HG03521 (cell line): Measurements from ENCODE around the gene IL23R.
"Not testable (repeated sequence)": the region's sequence is repeated elsewhere in the genome, so short reads cannot be mapped to it uniquely, and the experiment has no call there.

Experiments
- ATAC-seq: cut with Tn5 transposase; IDR thresholded peaks from one replicate; pipeline ENCODE4 v1.9.1; 2021; ENCODE audit warnings: mild to moderate bottlenecking, moderate library complexity; ENCODE audit not compliant: unreplicated experiment

IL23R gene

GRCh38 chr1:67191668-67192520, 25.6 kb downstream of the IL23R start:
- no peak for ATAC-seq

GRCh38 chr1:67192902-67193301, 26.6 kb downstream of the IL23R start:
- ATAC-seq: no peak

- ATAC-seq: no peak
Observed at GRCh38 chr1:67193704-67194103, 27.4 kb downstream of the IL23R start.

DNA sequence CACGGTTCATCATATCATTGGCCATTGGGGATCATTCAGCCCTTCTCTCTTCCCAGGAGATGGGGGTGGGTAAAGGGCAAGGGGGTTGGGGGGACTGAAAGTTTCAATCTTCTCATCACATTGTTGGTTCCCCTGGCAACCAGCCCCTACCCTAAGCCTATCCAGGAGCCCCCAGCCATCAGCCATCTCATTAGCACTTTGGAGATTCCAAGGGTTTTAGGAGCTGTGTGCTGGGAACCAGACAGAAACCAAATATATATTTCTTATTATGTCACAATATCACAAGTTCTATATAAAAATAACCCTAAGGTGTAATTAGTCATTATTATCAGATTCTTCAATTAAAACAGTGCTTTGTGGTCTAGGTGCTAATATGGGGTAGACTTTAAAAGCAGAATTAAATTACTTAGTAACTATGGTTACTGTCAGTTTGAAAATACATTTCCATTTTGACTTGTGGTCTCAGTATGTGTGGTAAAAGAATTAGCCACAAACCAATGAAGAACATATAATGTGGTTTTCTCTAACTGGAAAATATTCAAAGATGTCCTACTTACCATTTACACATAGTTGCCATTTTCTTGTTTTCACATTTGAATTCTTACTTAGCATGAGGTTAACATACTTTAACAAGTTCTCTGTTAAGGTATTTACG, 28.1 kb downstream of the IL23R start:
- ATAC-seq: peak; percentile 77

GRCh38 chr1:67200755-67201154, 34.5 kb downstream of the IL23R start:
- no peak for ATAC-seq

DNA sequence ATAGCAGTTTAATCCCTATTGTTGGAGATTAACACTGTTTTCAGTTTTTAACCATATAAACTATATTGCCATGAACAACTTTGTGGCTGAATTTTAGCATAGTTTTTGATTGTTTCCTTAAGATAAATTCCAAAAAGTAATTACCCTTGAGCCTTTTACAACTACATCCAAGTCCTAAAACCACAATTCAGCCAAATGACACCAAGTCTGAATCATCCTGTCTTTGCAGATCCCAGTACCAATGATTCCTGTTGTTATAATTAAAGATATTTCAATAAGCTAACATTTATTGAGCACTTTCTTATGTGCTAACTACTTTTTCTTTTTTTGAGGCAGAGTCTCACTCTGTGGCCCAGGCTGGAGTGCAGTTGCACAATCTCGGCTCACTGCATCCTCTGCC, 35.6 kb downstream of the IL23R start:
- no peak for ATAC-seq

DNA sequence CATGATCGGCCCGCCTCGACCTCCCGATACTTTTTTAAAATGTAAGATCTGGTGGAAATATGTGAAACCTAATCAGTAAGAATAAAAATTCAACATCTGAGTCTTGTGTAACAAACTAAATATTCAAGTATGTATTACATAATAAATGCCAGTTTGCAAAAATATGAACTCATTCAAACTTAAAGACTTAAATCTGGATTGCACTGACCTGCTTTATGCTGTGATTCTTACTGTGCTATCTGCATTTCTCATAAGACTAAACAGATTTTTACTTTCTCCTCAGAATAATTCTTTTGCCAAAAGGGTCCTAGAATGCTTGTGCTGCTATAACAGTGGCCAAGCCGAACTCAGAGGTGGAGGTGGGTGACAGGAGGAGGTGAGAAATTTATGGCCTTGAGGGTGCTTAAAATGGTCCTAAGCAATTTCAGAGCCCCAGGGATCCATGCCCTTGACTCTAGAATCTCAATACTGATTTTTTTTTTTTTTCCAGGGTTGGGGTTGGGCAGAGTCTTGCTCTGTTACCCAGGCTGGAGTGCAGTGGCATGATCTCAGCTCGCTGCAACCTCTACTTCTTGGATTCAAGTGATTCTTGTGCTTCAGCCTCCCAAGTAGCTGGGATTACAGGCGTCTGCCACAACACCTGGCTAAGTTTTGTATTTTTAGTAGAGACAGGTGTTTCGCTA, 38.2 kb downstream of the IL23R start:
- ATAC-seq: no peak

GRCh38 chr1:67207398-67207797, 41.1 kb downstream of the IL23R start:
- ATAC-seq: not testable (repeated sequence)

- no peak for ATAC-seq
Observed at GRCh38 chr1:67208217-67208616, 42.0 kb downstream of the IL23R start.

GRCh38 chr1:67209521-67209920, 43.3 kb downstream of the IL23R start:
- no peak for ATAC-seq

GRCh38 chr1:67211589-67212563, 45.6 kb downstream of the IL23R start:
- no peak for ATAC-seq

GRCh38 chr1:67213164-67213563, 46.9 kb downstream of the IL23R start:
- no peak for ATAC-seq

GRCh38 chr1:67213948-67214347, 47.7 kb downstream of the IL23R start:
- no peak for ATAC-seq

- ATAC-seq: peak; percentile 68
Observed at GRCh38 chr1:67214420-67215174, 48.3 kb downstream of the IL23R start.

DNA sequence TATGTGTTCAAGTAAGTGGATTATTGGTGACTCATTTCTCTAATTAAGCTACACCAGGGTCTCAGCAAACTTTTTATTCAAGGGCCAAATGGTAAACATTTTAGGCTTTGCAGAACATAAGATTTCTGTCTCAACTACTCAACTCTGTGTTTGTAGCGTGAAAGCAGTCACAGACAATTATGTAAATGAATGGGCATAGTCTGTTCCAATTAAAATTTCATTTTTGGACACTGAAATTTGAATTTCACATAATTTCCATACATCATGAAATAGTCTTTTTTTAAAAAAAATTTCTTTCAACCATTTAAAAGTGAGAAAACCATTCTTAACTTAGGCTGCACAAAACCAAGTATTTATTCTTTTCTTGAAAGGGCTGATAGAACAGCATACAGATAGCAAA, 50.1 kb downstream of the IL23R start:
- no peak for ATAC-seq

GRCh38 chr1:67217417-67217816, 51.2 kb downstream of the IL23R start:
- no peak for ATAC-seq

GRCh38 chr1:67217938-67218337, 51.7 kb downstream of the IL23R start:
- ATAC-seq: no peak

GRCh38 chr1:67224856-67225255, 58.6 kb downstream of the IL23R start:
- ATAC-seq: no peak

DNA sequence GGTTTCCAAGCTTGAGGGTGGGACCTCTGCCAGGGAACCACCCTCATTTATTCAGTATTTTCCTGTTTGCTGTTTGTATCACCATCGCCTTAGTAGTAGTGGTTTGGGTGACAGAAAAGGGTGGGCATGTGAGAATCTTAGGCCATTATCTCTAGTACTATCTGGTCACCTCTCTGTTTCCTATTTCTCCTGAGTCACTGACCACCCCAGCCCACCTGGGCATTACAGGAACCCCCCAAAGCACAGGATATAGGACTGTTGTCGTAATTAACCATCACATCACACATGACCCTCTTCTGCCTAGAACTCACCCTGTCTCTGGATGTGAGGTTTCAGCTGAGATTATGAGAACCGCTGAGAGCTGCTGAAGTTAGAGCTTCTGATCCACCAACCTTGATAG, 60.4 kb downstream of the IL23R start:
- no peak for ATAC-seq

GRCh38 chr1:67227196-67227595, 60.9 kb downstream of the IL23R start:
- ATAC-seq: no peak
